ENCODE data around the gene SCARF1. TPM values are rescaled to one million over a fixed set of nuclear protein-coding genes. Genes with fewer than 3 reads are reported as not detected.

Gene SCARF1
- total RNA-seq, 1 experiment from 2014 or later: 4.9 TPM

DNA sequence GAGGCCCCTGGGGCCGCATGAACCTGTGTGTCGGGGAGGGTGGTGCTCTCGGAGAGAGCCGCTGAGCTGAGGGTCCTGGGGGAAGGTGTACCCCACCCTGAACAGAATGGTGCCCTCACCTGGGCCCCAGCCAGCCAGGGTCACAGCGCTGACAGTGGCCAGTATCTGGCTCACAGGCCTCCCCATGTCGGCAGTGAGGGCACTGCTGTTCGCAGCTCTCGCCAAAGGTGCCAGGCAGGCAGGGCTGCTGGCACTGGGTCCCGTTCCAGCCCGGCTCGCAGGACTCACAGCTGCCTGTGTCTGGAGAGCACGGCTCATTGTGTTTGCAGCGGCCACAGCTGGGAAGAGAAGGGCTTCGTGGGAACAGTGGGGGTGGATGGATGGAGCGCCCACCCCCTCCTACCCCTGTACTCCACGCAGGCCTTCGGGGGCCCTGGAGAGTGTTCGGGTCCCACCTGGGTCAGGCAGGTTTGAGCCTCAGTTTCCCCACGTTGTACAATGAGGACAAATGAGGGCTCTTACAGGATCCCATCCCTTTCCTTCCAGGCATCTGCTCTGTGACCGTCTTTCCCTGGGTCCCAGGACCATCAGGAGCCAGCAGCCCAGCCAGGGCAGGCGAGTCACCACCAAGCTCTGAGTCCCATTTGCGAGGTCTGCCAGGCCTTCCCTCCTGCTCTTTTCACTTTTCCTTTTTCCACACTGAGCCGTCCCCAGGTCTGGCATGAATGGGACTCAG, 5.0 kb downstream of the SCARF1 start (continued):
- TF ChIP-seq, protein P1, sequence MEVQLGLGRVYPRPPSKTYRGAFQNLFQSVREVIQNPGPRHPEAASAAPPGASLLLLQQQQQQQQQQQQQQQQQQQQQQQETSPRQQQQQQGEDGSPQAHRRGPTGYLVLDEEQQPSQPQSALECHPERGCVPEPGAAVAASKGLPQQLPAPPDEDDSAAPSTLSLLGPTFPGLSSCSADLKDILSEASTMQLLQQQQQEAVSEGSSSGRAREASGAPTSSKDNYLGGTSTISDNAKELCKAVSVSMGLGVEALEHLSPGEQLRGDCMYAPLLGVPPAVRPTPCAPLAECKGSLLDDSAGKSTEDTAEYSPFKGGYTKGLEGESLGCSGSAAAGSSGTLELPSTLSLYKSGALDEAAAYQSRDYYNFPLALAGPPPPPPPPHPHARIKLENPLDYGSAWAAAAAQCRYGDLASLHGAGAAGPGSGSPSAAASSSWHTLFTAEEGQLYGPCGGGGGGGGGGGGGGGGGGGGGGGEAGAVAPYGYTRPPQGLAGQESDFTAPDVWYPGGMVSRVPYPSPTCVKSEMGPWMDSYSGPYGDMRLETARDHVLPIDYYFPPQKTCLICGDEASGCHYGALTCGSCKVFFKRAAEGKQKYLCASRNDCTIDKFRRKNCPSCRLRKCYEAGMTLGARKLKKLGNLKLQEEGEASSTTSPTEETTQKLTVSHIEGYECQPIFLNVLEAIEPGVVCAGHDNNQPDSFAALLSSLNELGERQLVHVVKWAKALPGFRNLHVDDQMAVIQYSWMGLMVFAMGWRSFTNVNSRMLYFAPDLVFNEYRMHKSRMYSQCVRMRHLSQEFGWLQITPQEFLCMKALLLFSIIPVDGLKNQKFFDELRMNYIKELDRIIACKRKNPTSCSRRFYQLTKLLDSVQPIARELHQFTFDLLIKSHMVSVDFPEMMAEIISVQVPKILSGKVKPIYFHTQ (CRISPR knock-in tag; IDR thresholded peaks at IDR 0.05): no peak
- TF ChIP-seq ETV6 (CRISPR knock-in tag; IDR thresholded peaks at IDR 0.05): no peak
- TF ChIP-seq, protein P2, sequence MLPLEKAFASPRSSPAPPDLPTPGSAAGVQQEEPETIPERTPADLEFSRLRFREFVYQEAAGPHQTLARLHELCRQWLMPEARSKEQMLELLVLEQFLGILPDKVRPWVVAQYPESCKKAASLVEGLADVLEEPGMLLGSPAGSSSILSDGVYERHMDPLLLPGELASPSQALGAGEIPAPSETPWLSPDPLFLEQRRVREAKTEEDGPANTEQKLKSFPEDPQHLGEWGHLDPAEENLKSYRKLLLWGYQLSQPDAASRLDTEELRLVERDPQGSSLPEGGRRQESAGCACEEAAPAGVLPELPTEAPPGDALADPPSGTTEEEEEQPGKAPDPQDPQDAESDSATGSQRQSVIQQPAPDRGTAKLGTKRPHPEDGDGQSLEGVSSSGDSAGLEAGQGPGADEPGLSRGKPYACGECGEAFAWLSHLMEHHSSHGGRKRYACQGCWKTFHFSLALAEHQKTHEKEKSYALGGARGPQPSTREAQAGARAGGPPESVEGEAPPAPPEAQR (CRISPR knock-in tag; IDR thresholded peaks at IDR 0.05): no peak
- no peak for TF ChIP-seq PRRX2 (CRISPR knock-in tag; IDR thresholded peaks at IDR 0.05)
- TF ChIP-seq JUN (CRISPR knock-in tag; IDR thresholded peaks at IDR 0.05): no peak
- no peak for TF ChIP-seq FOXK1 (CRISPR knock-in tag; IDR thresholded peaks at IDR 0.05)
- TF ChIP-seq GRHL2 (CRISPR knock-in tag; IDR thresholded peaks at IDR 0.05; ENCODE audit: insufficient replicate concordance, severe bottlenecking): no peak
- TF ChIP-seq, protein P3, sequence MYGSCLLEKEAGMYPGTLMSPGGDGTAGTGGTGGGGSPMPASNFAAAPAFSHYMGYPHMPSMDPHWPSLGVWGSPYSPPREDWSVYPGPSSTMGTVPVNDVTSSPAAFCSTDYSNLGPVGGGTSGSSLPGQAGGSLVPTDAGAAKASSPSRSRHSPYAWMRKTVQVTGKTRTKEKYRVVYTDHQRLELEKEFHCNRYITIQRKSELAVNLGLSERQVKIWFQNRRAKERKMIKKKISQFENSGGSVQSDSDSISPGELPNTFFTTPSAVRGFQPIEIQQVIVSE (CRISPR knock-in tag; IDR thresholded peaks at IDR 0.05; ENCODE audit: borderline replicate concordance): no peak
- TF ChIP-seq, protein P4, sequence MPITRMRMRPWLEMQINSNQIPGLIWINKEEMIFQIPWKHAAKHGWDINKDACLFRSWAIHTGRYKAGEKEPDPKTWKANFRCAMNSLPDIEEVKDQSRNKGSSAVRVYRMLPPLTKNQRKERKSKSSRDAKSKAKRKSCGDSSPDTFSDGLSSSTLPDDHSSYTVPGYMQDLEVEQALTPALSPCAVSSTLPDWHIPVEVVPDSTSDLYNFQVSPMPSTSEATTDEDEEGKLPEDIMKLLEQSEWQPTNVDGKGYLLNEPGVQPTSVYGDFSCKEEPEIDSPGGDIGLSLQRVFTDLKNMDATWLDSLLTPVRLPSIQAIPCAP (CRISPR knock-in tag; IDR thresholded peaks at IDR 0.05): no peak
- TF ChIP-seq, protein P5, sequence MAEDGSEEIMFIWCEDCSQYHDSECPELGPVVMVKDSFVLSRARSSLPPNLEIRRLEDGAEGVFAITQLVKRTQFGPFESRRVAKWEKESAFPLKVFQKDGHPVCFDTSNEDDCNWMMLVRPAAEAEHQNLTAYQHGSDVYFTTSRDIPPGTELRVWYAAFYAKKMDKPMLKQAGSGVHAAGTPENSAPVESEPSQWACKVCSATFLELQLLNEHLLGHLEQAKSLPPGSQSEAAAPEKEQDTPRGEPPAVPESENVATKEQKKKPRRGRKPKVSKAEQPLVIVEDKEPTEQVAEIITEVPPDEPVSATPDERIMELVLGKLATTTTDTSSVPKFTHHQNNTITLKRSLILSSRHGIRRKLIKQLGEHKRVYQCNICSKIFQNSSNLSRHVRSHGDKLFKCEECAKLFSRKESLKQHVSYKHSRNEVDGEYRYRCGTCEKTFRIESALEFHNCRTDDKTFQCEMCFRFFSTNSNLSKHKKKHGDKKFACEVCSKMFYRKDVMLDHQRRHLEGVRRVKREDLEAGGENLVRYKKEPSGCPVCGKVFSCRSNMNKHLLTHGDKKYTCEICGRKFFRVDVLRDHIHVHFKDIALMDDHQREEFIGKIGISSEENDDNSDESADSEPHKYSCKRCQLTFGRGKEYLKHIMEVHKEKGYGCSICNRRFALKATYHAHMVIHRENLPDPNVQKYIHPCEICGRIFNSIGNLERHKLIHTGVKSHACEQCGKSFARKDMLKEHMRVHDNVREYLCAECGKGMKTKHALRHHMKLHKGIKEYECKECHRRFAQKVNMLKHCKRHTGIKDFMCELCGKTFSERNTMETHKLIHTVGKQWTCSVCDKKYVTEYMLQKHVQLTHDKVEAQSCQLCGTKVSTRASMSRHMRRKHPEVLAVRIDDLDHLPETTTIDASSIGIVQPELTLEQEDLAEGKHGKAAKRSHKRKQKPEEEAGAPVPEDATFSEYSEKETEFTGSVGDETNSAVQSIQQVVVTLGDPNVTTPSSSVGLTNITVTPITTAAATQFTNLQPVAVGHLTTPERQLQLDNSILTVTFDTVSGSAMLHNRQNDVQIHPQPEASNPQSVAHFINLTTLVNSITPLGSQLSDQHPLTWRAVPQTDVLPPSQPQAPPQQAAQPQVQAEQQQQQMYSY (CRISPR knock-in tag; IDR thresholded peaks at IDR 0.05): no peak
- TF ChIP-seq, protein P6, sequence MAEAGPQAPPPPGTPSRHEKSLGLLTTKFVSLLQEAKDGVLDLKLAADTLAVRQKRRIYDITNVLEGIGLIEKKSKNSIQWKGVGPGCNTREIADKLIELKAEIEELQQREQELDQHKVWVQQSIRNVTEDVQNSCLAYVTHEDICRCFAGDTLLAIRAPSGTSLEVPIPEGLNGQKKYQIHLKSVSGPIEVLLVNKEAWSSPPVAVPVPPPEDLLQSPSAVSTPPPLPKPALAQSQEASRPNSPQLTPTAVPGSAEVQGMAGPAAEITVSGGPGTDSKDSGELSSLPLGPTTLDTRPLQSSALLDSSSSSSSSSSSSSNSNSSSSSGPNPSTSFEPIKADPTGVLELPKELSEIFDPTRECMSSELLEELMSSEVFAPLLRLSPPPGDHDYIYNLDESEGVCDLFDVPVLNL (CRISPR knock-in tag; IDR thresholded peaks at IDR 0.05; ENCODE audit: borderline replicate concordance, low read depth): no peak

DNA sequence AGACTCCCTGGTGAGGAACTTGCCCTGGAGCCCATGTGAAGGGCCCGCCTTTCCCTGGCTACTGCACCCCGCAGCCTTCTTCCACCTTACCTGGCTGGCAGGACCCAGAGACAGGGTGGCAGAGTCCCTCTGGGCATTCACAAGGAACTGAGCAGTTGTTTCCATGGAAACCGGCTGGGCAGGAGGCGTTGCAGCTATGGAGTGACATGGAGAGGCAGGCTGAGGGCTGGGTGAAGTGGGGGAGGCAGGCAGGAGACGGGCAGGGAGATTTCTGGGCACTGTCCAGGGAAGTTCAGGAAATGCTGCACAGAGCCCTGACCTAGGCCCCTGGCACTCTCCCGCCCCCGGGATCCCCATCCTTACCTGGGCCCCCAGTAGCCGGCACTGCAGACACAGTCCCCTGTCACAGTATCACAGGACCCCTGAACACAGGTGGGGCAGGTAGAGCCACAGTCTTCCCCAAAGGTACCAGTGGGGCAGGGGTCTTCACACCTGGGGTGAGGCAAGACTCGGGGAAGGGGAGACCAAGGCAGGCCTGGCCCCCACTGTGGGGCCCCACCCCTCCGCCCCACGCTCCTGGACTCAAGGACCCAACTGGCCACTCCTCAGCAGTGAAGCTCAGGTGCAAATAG, 5.9 kb downstream of the SCARF1 start:
- DNase-seq (ENCODE audit: low spot score) (no peak), ATAC-seq (no peak)
- Mint-ChIP-seq H3K27ac (no peak overlapping the region), H3K9me3 (no peaks in the 10 kb centered on the region), H3K4me1 (peaks cover 25% of the 10 kb centered on the region), H3K4me3 (no peak overlapping the region), H3K27me3 (ENCODE audit: low read depth) (peaks cover 6% of the 10 kb centered on the region), H3K36me3 (peaks cover 2% of the 10 kb centered on the region)
- ChIA-PET POLR2A (no interaction called here), CTCF (interaction anchor here (1.1 to 5.4 kb wide), 4 partner anchors 9 to 65 kb away, joined by 8 to 59 read pairs (median 11); partner anchors contain the start of genes RILP and SLC43A2)
- TF ChIP-seq ATF1 (CRISPR knock-in tag; IDR thresholded peaks at IDR 0.05) (no peak), NFATC4 (CRISPR knock-in tag; IDR thresholded peaks at IDR 0.05) (no peak), TEAD1 (CRISPR knock-in tag; IDR thresholded peaks at IDR 0.05) (no peak)
- TF ChIP-seq, protein P7, sequence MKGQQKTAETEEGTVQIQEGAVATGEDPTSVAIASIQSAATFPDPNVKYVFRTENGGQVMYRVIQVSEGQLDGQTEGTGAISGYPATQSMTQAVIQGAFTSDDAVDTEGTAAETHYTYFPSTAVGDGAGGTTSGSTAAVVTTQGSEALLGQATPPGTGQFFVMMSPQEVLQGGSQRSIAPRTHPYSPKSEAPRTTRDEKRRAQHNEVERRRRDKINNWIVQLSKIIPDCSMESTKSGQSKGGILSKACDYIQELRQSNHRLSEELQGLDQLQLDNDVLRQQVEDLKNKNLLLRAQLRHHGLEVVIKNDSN (CRISPR knock-in tag; IDR thresholded peaks at IDR 0.05): no peak
- TF ChIP-seq, protein P8, sequence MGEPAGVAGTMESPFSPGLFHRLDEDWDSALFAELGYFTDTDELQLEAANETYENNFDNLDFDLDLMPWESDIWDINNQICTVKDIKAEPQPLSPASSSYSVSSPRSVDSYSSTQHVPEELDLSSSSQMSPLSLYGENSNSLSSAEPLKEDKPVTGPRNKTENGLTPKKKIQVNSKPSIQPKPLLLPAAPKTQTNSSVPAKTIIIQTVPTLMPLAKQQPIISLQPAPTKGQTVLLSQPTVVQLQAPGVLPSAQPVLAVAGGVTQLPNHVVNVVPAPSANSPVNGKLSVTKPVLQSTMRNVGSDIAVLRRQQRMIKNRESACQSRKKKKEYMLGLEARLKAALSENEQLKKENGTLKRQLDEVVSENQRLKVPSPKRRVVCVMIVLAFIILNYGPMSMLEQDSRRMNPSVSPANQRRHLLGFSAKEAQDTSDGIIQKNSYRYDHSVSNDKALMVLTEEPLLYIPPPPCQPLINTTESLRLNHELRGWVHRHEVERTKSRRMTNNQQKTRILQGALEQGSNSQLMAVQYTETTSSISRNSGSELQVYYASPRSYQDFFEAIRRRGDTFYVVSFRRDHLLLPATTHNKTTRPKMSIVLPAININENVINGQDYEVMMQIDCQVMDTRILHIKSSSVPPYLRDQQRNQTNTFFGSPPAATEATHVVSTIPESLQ (CRISPR knock-in tag; IDR thresholded peaks at IDR 0.05): no peak
- TF ChIP-seq, protein P1 (CRISPR knock-in tag; IDR thresholded peaks at IDR 0.05): no peak
